ENCODE measurements around the gene KAZALD1. TPM values are rescaled to one million over a fixed set of nuclear protein-coding genes. Genes with fewer than 3 reads are reported as not detected.

Gene KAZALD1
- total RNA-seq, 1 donor = 26.4 TPM

- Histone ChIP-seq H3K9me3 (ENCODE audit: low read depth, low read length) (no peaks in the 10 kb centered on the region), H3K27me3 (ENCODE audit: insufficient read depth, low read length) (no peaks in the 10 kb centered on the region), H4K20me1 (ENCODE audit: insufficient read depth, low read length) (no peaks in the 10 kb centered on the region), H3K4me3 (ENCODE audit: insufficient read depth, low read length) (peak overlapping the region; percentile 79), H3K4me1 (ENCODE audit: insufficient read depth, low read length) (peaks cover 32% of the 10 kb centered on the region), H3K36me3 (ENCODE audit: insufficient read depth, low read length) (peaks cover 2% of the 10 kb centered on the region), H2AFZ (ENCODE audit: low read length) (peak overlapping the region; percentile 88), H3K27ac (ENCODE audit: low read depth, low read length) (peak overlapping the region; percentile 33), H3K79me2 (ENCODE audit: insufficient read depth, low read length) (peaks cover 3% of the 10 kb centered on the region), H3K4me2 (ENCODE audit: insufficient read depth, low read length) (peak overlapping the region; percentile 96)
- peak; percentile 97 for DNase-seq (ENCODE audit: insufficient read length, low spot score, missing footprints)
- TF ChIP-seq CTCF (IDR thresholded peaks at IDR 0.05; ENCODE audit: extremely low read depth, low read depth, low read length) = peak; percentile 83
Observed at GRCh38 chr10:101067356-101068083, 5.7 kb downstream of the KAZALD1 start.

- Histone ChIP-seq H3K4me3 (ENCODE audit: insufficient read depth, low read length) (no peak overlapping the region), H3K4me2 (ENCODE audit: insufficient read depth, low read length) (no peak overlapping the region), H3K27me3 (ENCODE audit: insufficient read depth, low read length) (peaks cover 18% of the 10 kb centered on the region), H3K9me3 (ENCODE audit: low read depth, low read length) (no peaks in the 10 kb centered on the region), H3K36me3 (ENCODE audit: insufficient read depth, low read length) (peaks cover 1% of the 10 kb centered on the region), H4K20me1 (ENCODE audit: insufficient read depth, low read length) (no peaks in the 10 kb centered on the region), H3K79me2 (ENCODE audit: insufficient read depth, low read length) (no peaks in the 10 kb centered on the region), H2AFZ (ENCODE audit: low read length) (no peak overlapping the region), H3K27ac (ENCODE audit: low read depth, low read length) (no peak overlapping the region), H3K4me1 (ENCODE audit: insufficient read depth, low read length) (peaks cover 24% of the 10 kb centered on the region)
- DNase-seq (ENCODE audit: insufficient read length, low spot score, missing footprints) = no peak
- TF ChIP-seq CTCF (IDR thresholded peaks at IDR 0.05; ENCODE audit: extremely low read depth, low read depth, low read length) = no peak
Observed at GRCh38 chr10:101069441-101069840, 7.7 kb downstream of the KAZALD1 start.

- no peaks in the 10 kb centered on the region for H4K20me1 ChIP-seq (ENCODE audit: insufficient read depth, low read length)
- peaks cover 24% of the 10 kb centered on the region for H3K27me3 ChIP-seq (ENCODE audit: insufficient read depth, low read length)
- no peaks in the 10 kb centered on the region for H3K9me3 ChIP-seq (ENCODE audit: low read depth, low read length)
- H2AFZ ChIP-seq (ENCODE audit: low read length) = no peak overlapping the region
- H3K27ac ChIP-seq (ENCODE audit: low read depth, low read length) = no peak overlapping the region
- no peak overlapping the region for H3K4me3 ChIP-seq (ENCODE audit: insufficient read depth, low read length)
- no peak for DNase-seq (ENCODE audit: insufficient read length, low spot score, missing footprints)
- H3K4me1 ChIP-seq (ENCODE audit: insufficient read depth, low read length) = peaks cover 24% of the 10 kb centered on the region
- no peak for TF ChIP-seq CTCF (IDR thresholded peaks at IDR 0.05; ENCODE audit: extremely low read depth, low read depth, low read length)
- H3K4me2 ChIP-seq (ENCODE audit: insufficient read depth, low read length) = no peak overlapping the region
- no peaks in the 10 kb centered on the region for H3K36me3 ChIP-seq (ENCODE audit: insufficient read depth, low read length)
- H3K79me2 ChIP-seq (ENCODE audit: insufficient read depth, low read length) = no peaks in the 10 kb centered on the region
Observed at GRCh38 chr10:101070098-101070497, 8.3 kb downstream of the KAZALD1 start.

- no peak overlapping the region for H2AFZ ChIP-seq (ENCODE audit: low read length)
- H3K4me2 ChIP-seq (ENCODE audit: insufficient read depth, low read length) = peak overlapping the region; percentile 14
Observed at GRCh38 chr10:101071267-101071884, 9.6 kb downstream of the KAZALD1 start.

More at GRCh38 chr10:101071267-101071884, 9.6 kb downstream of the KAZALD1 start:
- Histone ChIP-seq H3K79me2 (ENCODE audit: insufficient read depth, low read length) (no peaks in the 10 kb centered on the region), H4K20me1 (ENCODE audit: insufficient read depth, low read length) (no peaks in the 10 kb centered on the region), H3K27me3 (ENCODE audit: insufficient read depth, low read length) (peaks cover 37% of the 10 kb centered on the region), H3K9me3 (ENCODE audit: low read depth, low read length) (no peaks in the 10 kb centered on the region), H3K4me1 (ENCODE audit: insufficient read depth, low read length) (peaks cover 16% of the 10 kb centered on the region), H3K4me3 (ENCODE audit: insufficient read depth, low read length) (no peak overlapping the region), H3K27ac (ENCODE audit: low read depth, low read length) (no peak overlapping the region), H3K36me3 (ENCODE audit: insufficient read depth, low read length) (no peaks in the 10 kb centered on the region)
- peak; percentile 75 for DNase-seq (ENCODE audit: insufficient read length, low spot score, missing footprints)
- no peak for TF ChIP-seq CTCF (IDR thresholded peaks at IDR 0.05; ENCODE audit: extremely low read depth, low read depth, low read length)

Measured in osteoblast (primary cell).